K562 treated with DMSO at 1 percent for 24 hours (cell line): ENCODE measurements around the gene HAGHL. TPM values are rescaled to one million over a fixed set of nuclear protein-coding genes. Genes with fewer than 3 reads are reported as not detected.

Experiments used
- total RNA-seq: library from RNA; unstranded; fragments of 300-600 nt; gene quantifications from 2 replicates; pipeline ENCODE4 v1.2.3, GENCODE V29; 2022; ENCODE audit warnings: low read depth; ENCODE audit not compliant: insufficient read depth

The HAGHL gene
- total RNA-seq: 22.0 and 22.6 TPM in 2 replicates

GRCh38 chr16:726438-727290 lies at the start of gene HAGHL, which contains the start of gene CCDC78:
Gene HAGHL, plus strand, starts transcription at chr16:727106. Its CDS starts 404 bp downstream, at chr16:727510.
Gene CCDC78, minus strand, starts transcription at chr16:726443. Its CDS starts 76 bp downstream, at chr16:726367.

GRCh38 chr16:679814-680624 lies 46.9 kb upstream of the HAGHL start, which contains the start of gene STUB1:
Gene STUB1, plus strand, starts transcription at chr16:680410. Its CDS starts 116 bp downstream, at chr16:680526.

GRCh38 chr16:684071-684794 lies 42.7 kb upstream of the HAGHL start, which contains the start of gene JMJD8:
Gene JMJD8, minus strand, starts transcription at chr16:684334. Its CDS starts 15 bp downstream, at chr16:684319.

GRCh38 chr16:705431-706188 lies 21.3 kb upstream of the HAGHL start, which contains the start of gene FBXL16:
Gene FBXL16, minus strand, starts transcription at chr16:705801. Its CDS starts 8,396 bp downstream, at chr16:697405.

GRCh38 chr16:714558-715476 lies 12.1 kb upstream of the HAGHL start, which contains the start of gene METRN:
Gene METRN, plus strand, starts transcription at chr16:715118. Its CDS starts 172 bp downstream, at chr16:715290.

GRCh38 chr16:720990-721764 lies 5.7 kb upstream of the HAGHL start, which contains the start of gene ANTKMT:
Gene ANTKMT, plus strand, starts transcription at chr16:721146. Its CDS starts 129 bp downstream, at chr16:721275.

GRCh38 chr16:740764-741505 lies 14.0 kb downstream of the HAGHL start, which contains the start of gene CIAO3:
Gene CIAO3, minus strand, starts transcription at chr16:740997. Its CDS starts 12 bp downstream, at chr16:740985.

GRCh38 chr16:760545-761343 lies 33.8 kb downstream of the HAGHL start, which contains the start of gene MSLN:
Gene MSLN, plus strand, starts transcription at chr16:760734. Its CDS starts 1,947 bp downstream, at chr16:762681.

Other genes with a start within 250 kb of the HAGHL start
- 64.7 and 73.6 TPM in 2 replicates for gene CAPN15, start 199.4 kb upstream of the HAGHL start, total RNA-seq
- 0.23 TPM in 1 of 2 replicates, not detected in the other for gene PRR35, start 166.7 kb upstream of the HAGHL start, total RNA-seq
- 12.5 and 14.0 TPM in 2 replicates for gene NHLRC4, start 160.1 kb upstream of the HAGHL start, total RNA-seq
- gene PIGQ, start 157.1 kb upstream of the HAGHL start, total RNA-seq: 55.4 and 66.8 TPM in 2 replicates
- 42.1 and 47.9 TPM in 2 replicates for gene RAB40C, start 137.0 kb upstream of the HAGHL start, total RNA-seq
- gene WFIKKN1, start 96.1 kb upstream of the HAGHL start, total RNA-seq: 13.4 and 16.8 TPM in 2 replicates
- 134 and 166 TPM in 2 replicates for gene METTL26, start 90.8 kb upstream of the HAGHL start, total RNA-seq
- gene MCRIP2, start 85.3 kb upstream of the HAGHL start, total RNA-seq: 93.9 and 111 TPM in 2 replicates
- 2.6 and 4.1 TPM in 2 replicates for gene WDR90, start 77.7 kb upstream of the HAGHL start, total RNA-seq
- gene RHOT2, start 59.0 kb upstream of the HAGHL start, total RNA-seq: 154 and 166 TPM in 2 replicates
- gene RHBDL1, start 51.4 kb upstream of the HAGHL start, total RNA-seq: 1.2 and 3.0 TPM in 2 replicates
- gene STUB1, start 46.7 kb upstream of the HAGHL start, total RNA-seq: 165 and 192 TPM in 2 replicates
- gene JMJD8, start 42.8 kb upstream of the HAGHL start, total RNA-seq: 102 and 106 TPM in 2 replicates
- gene WDR24, start 36.7 kb upstream of the HAGHL start, total RNA-seq: 33.8 and 37.4 TPM in 2 replicates
- 4.8 and 5.8 TPM in 2 replicates for gene FBXL16, start 21.3 kb upstream of the HAGHL start, total RNA-seq
- gene METRN, start 12.0 kb upstream of the HAGHL start, total RNA-seq: 47.3 and 52.0 TPM in 2 replicates
- gene ANTKMT, start 6.0 kb upstream of the HAGHL start, total RNA-seq: 76.2 and 84.9 TPM in 2 replicates
- gene CCDC78, start 663 bp upstream of the HAGHL start, total RNA-seq: 1.3 and 1.8 TPM in 2 replicates
- gene CIAO3, start 13.9 kb downstream of the HAGHL start, total RNA-seq: 40.1 and 45.9 TPM in 2 replicates
- not detected in 2 replicates for gene MSLN, start 33.6 kb downstream of the HAGHL start, total RNA-seq
- gene RPUSD1, start 61.3 kb downstream of the HAGHL start, total RNA-seq: 64.3 and 67.5 TPM in 2 replicates
- 46.3 and 54.9 TPM in 2 replicates for gene CHTF18, start 61.5 kb downstream of the HAGHL start, total RNA-seq
- not detected in 2 replicates for gene GNG13, start 73.6 kb downstream of the HAGHL start, total RNA-seq
- gene LMF1, start 243.9 kb downstream of the HAGHL start, total RNA-seq: 4.5 and 12.8 TPM in 2 replicates